NCI-H1105 (cell line): ENCODE results near the gene KLK14.

Source experiments
- DNase-seq: peaks from one replicate; lab custom pipeline; 2025; lab: John Stamatoyannopoulos, UW

KLK14 gene

GRCh38 chr19:51086153-51086850 lies 3.6 kb upstream of the KLK14 start:
- no peak for DNase-seq

- no peak for DNase-seq
Observed at GRCh38 chr19:51084505-51084904, 1.8 kb upstream of the KLK14 start.

- DNase-seq: no peak
Observed at GRCh38 chr19:51083783-51084182, 1.1 kb upstream of the KLK14 start.

- DNase-seq: no peak
Observed at GRCh38 chr19:51083181-51083580, 494 bp upstream of the KLK14 start.

- DNase-seq: no peak
Observed at GRCh38 chr19:51081476-51081875, 1.2 kb downstream of the KLK14 start.

- DNase-seq: peak; percentile 50
Observed at GRCh38 chr19:51079481-51080110, 3.1 kb downstream of the KLK14 start.

GRCh38 chr19:51078731-51079130 lies 4.0 kb downstream of the KLK14 start:
- no peak for DNase-seq

- DNase-seq: no peak
Observed at GRCh38 chr19:51078104-51078503, 4.6 kb downstream of the KLK14 start.

GRCh38 chr19:51076631-51077213 lies 6.0 kb downstream of the KLK14 start:
- no peak for DNase-seq

- DNase-seq: no peak
Observed at GRCh38 chr19:51075998-51076397, 6.7 kb downstream of the KLK14 start.

- no peak for DNase-seq
Observed at GRCh38 chr19:51071095-51071405, 11.6 kb downstream of the KLK14 start.

- DNase-seq: no peak
Observed at GRCh38 chr19:51070334-51071094, 12.2 kb downstream of the KLK14 start.

- DNase-seq: no peak
Observed at GRCh38 chr19:51066393-51067186, 16.1 kb downstream of the KLK14 start.

GRCh38 chr19:51065221-51065960 lies 17.3 kb downstream of the KLK14 start:
- no peak for DNase-seq

GRCh38 chr19:51064534-51065220 lies 18.0 kb downstream of the KLK14 start, which contains the start of gene KLK13:
Gene KLK13, minus strand, starts transcription at chr19:51065092. Its CDS starts 25 bp downstream, at chr19:51065067.
- no peak for DNase-seq

- no peak for DNase-seq
Observed at GRCh38 chr19:51063664-51064063, 19.0 kb downstream of the KLK14 start.

GRCh38 chr19:51060973-51061372 lies 21.7 kb downstream of the KLK14 start:
- DNase-seq: no peak

- no peak for DNase-seq
Observed at GRCh38 chr19:51060336-51060735, 22.4 kb downstream of the KLK14 start.

GRCh38 chr19:51059715-51060114 lies 23.0 kb downstream of the KLK14 start:
- no peak for DNase-seq

- no peak for DNase-seq
Observed at GRCh38 chr19:51055866-51056265, 26.8 kb downstream of the KLK14 start.

GRCh38 chr19:51047031-51047335 lies 35.7 kb downstream of the KLK14 start:
- DNase-seq: no peak
